GM13976 (cell line): ENCODE data around the gene HDAC6.

Source experiments
- DNase-seq: peaks from one replicate; pipeline ENCODE4 v3.0.0; 2012; ENCODE audit warnings: low spot score
- in situ Hi-C: fragments of 300-500 bp; cut with MboI; formaldehyde crosslinking; loops from one replicate; pipeline ENCODE4 v1.12.0; 2022; ENCODE audit warnings: low sequenced_read_pairs, mixed read lengths, inconsistent platforms; ENCODE audit not compliant: unreplicated experiment
- TF ChIP-seq, protein P1 (sequence below): IDR thresholded peaks from 2 replicates; pipeline ENCODE4 v1.5.1; 2012; ENCODE audit warnings: borderline replicate concordance, mild to moderate bottlenecking; ENCODE audit not compliant: insufficient read depth; ENCODE audit errors: extremely low read depth, missing control alignments, control extremely low read depth

Gene HDAC6

DNA sequence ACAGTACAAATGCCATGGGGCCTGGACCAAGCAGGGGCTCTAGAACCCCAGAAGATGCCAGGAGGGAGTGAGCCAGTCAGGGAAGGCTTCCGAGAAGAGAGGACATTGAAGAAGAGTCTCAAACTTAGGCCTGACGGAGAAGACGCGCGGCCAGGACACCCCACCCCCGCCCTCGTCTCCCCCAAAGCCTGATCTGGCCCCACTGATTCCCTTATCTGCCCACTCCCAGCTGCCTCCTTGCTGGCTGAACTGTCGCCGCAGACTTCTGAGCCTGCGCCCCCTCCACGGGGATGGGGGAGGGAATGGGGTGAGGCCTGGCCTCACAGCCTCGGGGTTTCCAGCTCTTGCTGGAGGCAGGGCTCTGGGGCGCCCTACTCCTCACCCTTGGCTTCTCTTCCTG is 19.1 kb upstream of the HDAC6 start:
- TF ChIP-seq, protein P1, sequence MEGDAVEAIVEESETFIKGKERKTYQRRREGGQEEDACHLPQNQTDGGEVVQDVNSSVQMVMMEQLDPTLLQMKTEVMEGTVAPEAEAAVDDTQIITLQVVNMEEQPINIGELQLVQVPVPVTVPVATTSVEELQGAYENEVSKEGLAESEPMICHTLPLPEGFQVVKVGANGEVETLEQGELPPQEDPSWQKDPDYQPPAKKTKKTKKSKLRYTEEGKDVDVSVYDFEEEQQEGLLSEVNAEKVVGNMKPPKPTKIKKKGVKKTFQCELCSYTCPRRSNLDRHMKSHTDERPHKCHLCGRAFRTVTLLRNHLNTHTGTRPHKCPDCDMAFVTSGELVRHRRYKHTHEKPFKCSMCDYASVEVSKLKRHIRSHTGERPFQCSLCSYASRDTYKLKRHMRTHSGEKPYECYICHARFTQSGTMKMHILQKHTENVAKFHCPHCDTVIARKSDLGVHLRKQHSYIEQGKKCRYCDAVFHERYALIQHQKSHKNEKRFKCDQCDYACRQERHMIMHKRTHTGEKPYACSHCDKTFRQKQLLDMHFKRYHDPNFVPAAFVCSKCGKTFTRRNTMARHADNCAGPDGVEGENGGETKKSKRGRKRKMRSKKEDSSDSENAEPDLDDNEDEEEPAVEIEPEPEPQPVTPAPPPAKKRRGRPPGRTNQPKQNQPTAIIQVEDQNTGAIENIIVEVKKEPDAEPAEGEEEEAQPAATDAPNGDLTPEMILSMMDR: no peak
- no peak for DNase-seq
- in situ Hi-C loops: no loop called here

GRCh38 chrX:48784726-48785125 is 17.1 kb upstream of the HDAC6 start:
- TF ChIP-seq, protein P1: no peak
- no peak for DNase-seq
- in situ Hi-C loops: no loop called here

- no peak for DNase-seq
- TF ChIP-seq, protein P1: no peak
- in situ Hi-C loops: no loop called here
Observed at GRCh38 chrX:48785186-48785539, 16.7 kb upstream of the HDAC6 start.

DNA sequence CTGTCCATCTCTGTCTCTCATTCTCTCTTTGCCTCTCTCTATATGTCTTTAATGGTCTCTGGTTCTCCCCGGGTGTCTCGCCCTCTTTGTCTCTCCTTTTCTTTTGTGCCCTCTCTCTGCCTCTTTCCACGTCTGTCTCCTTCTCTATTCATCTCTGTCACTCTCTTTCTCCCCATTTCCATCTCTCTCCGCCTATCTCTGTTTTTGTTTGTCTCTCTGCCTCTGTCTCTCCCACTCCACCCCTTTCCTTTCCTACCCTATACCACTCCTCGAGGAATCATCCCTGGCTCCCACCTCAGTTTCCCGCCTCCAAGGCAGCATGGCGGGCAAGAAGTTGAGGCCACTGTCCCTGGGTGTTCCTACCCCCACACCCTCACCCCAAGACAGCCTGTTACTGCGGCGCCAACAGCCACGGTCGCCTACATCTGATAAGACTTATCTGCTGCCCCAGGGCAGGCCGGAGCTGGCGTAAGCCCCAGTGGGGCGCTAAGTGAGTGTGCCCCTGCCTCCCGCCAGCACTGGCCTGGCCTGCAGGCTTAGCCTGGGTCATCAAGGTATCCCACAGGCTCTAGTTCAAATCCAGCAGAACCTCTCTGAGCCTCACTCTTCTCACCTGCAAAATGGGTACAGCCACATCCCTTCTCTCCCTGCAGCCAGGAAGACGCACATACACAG is 16.2 kb upstream of the HDAC6 start:
- in situ Hi-C loops: no loop called here
- DNase-seq: no peak
- TF ChIP-seq, protein P1: no peak

DNA sequence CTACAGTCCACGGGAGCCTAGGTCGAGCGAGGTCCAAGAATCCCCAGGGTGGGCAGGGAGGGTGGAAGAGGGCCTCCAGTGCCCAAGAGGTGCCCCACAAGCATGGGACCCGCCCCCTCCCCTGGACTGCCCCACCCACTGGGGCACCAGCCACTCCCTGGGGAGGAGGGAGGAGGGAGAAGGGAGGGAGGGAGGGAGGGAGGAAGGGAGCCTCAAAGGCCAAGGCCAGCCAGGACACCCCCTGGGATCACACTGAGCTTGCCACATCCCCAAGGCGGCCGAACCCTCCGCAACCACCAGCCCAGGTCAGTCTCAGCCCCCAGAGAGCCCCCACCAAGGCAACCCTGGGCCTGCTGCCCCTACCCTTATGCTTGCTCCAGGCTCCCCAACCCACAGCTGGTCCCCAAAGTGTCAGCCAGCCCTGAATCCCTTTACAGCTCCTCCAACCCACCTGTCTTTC is 15.5 kb upstream of the HDAC6 start, which contains the start of gene GATA1:
TSS of gene GATA1 (plus strand) at position 250 of the 460 bp plus-strand sequence. CDS start 4,520 bp downstream, outside the sequence.
- no peak for DNase-seq
- TF ChIP-seq, protein P1: no peak
- in situ Hi-C loops: no loop called here

GRCh38 chrX:48786825-48787504 is 14.9 kb upstream of the HDAC6 start:
- in situ Hi-C loops: no loop called here
- TF ChIP-seq, protein P1: no peak
- DNase-seq: no peak
